HG02642 (cell line): Measurements from ENCODE around the gene GANAB.
"Not testable (repeated sequence)": the region's sequence is repeated elsewhere in the genome, so short reads cannot be mapped to it uniquely, and the experiment has no call there.

Experiments used
- ATAC-seq: cut with Tn5 transposase; IDR thresholded peaks from one replicate; pipeline ENCODE4 v1.9.1; 2021; ENCODE audit warnings: mild to moderate bottlenecking; ENCODE audit not compliant: unreplicated experiment, poor library complexity

GANAB gene

GRCh38 chr11:62669420-62670161 lies 23.2 kb upstream of the GANAB start:
- ATAC-seq: no peak

- no peak for ATAC-seq
Measured at GRCh38 chr11:62667460-62667859, 21.0 kb upstream of the GANAB start.

GRCh38 chr11:62666259-62666926 lies 20.0 kb upstream of the GANAB start:
- ATAC-seq: no peak

GRCh38 chr11:62665599-62666258 lies 19.3 kb upstream of the GANAB start:
- peak; percentile 20 for ATAC-seq

GRCh38 chr11:62665075-62665598 lies 18.7 kb upstream of the GANAB start, which contains the start of the genes C11orf98 and CSKMT:
Gene C11orf98 (minus strand): TSS chr11:62665210. CDS start chr11:62665169, 41 bp downstream.
Gene CSKMT (plus strand): TSS chr11:62665312. CDS start chr11:62665880, 568 bp downstream.
- ATAC-seq: peak; percentile 87

GRCh38 chr11:62664405-62665074 lies 18.1 kb upstream of the GANAB start:
- peak; percentile 30 for ATAC-seq

- ATAC-seq: no peak
Measured at GRCh38 chr11:62656796-62657429, 10.5 kb upstream of the GANAB start.

GRCh38 chr11:62654297-62654696 lies 7.9 kb upstream of the GANAB start:
- no peak for ATAC-seq

- no peak for ATAC-seq
Measured at GRCh38 chr11:62652161-62653006, 6.0 kb upstream of the GANAB start.

- not testable (repeated sequence) for ATAC-seq
Measured at GRCh38 chr11:62650283-62650682, 3.9 kb upstream of the GANAB start.

GRCh38 chr11:62649486-62649885 lies 3.1 kb upstream of the GANAB start:
- ATAC-seq: no peak

- no peak for ATAC-seq
Measured at GRCh38 chr11:62648967-62649364, 2.6 kb upstream of the GANAB start.

- ATAC-seq: no peak
Measured at GRCh38 chr11:62648185-62648966, 2.0 kb upstream of the GANAB start.

- ATAC-seq: no peak
Measured at GRCh38 chr11:62647609-62648005, 1.2 kb upstream of the GANAB start.

GRCh38 chr11:62646825-62647608 lies 604 bp upstream of the GANAB start:
- ATAC-seq: peak; percentile 1

GRCh38 chr11:62645671-62645945 lies 805 bp downstream of the GANAB start:
- ATAC-seq: no peak

GRCh38 chr11:62644220-62644619 lies 2.2 kb downstream of the GANAB start:
- ATAC-seq: no peak

GRCh38 chr11:62632492-62632891 lies 13.9 kb downstream of the GANAB start:
- no peak for ATAC-seq
